Smooth muscle cell (in vitro differentiated cells): ENCODE measurements around the gene GPRC5D. TPM values are rescaled to one million over a fixed set of nuclear protein-coding genes. Genes with fewer than 3 reads are reported as not detected.

ENCODE experiments used
- DNase-seq: peaks from one replicate; lab custom pipeline; 2025; ENCODE audit not compliant: unreplicated experiment; lab: John Stamatoyannopoulos, UW
- H2AFZ ChIP-seq: fragments of 200-600 bp; sonication (generic); 2 replicates; pipeline ENCODE4 v1.6.0; 2016; ENCODE audit warnings: antibody characterized with exemption, low read depth, mild to moderate bottlenecking
- H3F3A ChIP-seq: fragments of 200-600 bp; sonication (generic); 2 replicates; pipeline ENCODE4 v1.6.0; 2017; ENCODE audit warnings: antibody characterized with exemption, low read depth
- H3K27ac ChIP-seq: fragments of 200-600 bp; sonication (generic); 2 replicates; pipeline ENCODE4 v1.5.1; 2016; ENCODE audit warnings: low read depth, mild to moderate bottlenecking
- H3K27me3 ChIP-seq: fragments of 200-600 bp; sonication (generic); 2 replicates; pipeline ENCODE4 v1.6.1; 2016; ENCODE audit warnings: low read depth, mild to moderate bottlenecking
- H3K36me3 ChIP-seq: fragments of 200-600 bp; sonication (generic); 2 replicates; pipeline ENCODE4 v1.5.1; 2016; ENCODE audit warnings: low read depth
- H3K4me1 ChIP-seq: fragments of 200-600 bp; sonication (generic); 2 replicates; pipeline ENCODE4 v1.5.1; 2016; ENCODE audit warnings: low read depth
- H3K4me2 ChIP-seq: fragments of 200-600 bp; sonication (generic); 2 replicates; pipeline ENCODE4 v1.6.0; 2016; ENCODE audit warnings: mild to moderate bottlenecking
- H3K4me3 ChIP-seq: fragments of 200-600 bp; sonication (generic); 2 replicates; pipeline ENCODE4 v1.5.1; 2016; ENCODE audit warnings: mild to moderate bottlenecking
- H3K79me2 ChIP-seq: fragments of 200-600 bp; sonication (generic); 2 replicates; pipeline ENCODE4 v1.6.0; 2016; ENCODE audit warnings: low read depth, mild to moderate bottlenecking
- H3K9ac ChIP-seq: fragments of 200-600 bp; sonication (generic); 2 replicates; pipeline ENCODE4 v1.6.0; 2016; ENCODE audit warnings: low read depth
- H3K9me3 ChIP-seq: fragments of 200-600 bp; sonication (generic); replicated peaks from 2 replicates; pipeline ENCODE4 v1.5.1; 2016; ENCODE audit warnings: low read depth
- H4K20me1 ChIP-seq: fragments of 200-600 bp; sonication (generic); 2 replicates; pipeline ENCODE4 v1.6.0; 2016; ENCODE audit warnings: low read depth
- WGBS: methylation state at CpG from one replicate; pipeline ENCODE4 v1.1.7; 2016; ENCODE audit warnings: low lambda C conversion rate; 5-methylcytosine and 5-hydroxymethylcytosine counted together
- polyA plus RNA-seq: library from polyadenylated mRNA; unstranded; fragments of >200 nt; fragmentation: Nextera tagmentation; extraction: Ambion mirVana; gene quantifications from 2 replicates; pipeline ENCODE4 v1.2.1, GENCODE V29; 2016
- total RNA-seq: library from RNA; depleted of rRNA; stranded (reverse); fragments of >200 nt; gene quantifications from 2 replicates; pipeline ENCODE4 v1.2.3, GENCODE V29; 2014
- TF ChIP-seq, protein P1 (sequence below): fragments of 200-600 bp; sonication (generic); IDR thresholded peaks from 2 replicates; pipeline ENCODE4 v1.5.1; 2017; ENCODE audit warnings: borderline replicate concordance, mild to moderate bottlenecking, antibody characterized with exemption; ENCODE audit not compliant: insufficient read depth, poor library complexity, severe bottlenecking

GPRC5D gene
- total and polyA plus RNA-seq, 2 experiments from 2014 or later = not detected

GRCh38 chr12:12938541-12938940 lies 13.4 kb downstream of the GPRC5D start:
- H3K36me3 ChIP-seq = no peaks in the 10 kb centered on the region
- WGBS = 79% methylated on average over 5 of the region's 5 CpGs

DNA sequence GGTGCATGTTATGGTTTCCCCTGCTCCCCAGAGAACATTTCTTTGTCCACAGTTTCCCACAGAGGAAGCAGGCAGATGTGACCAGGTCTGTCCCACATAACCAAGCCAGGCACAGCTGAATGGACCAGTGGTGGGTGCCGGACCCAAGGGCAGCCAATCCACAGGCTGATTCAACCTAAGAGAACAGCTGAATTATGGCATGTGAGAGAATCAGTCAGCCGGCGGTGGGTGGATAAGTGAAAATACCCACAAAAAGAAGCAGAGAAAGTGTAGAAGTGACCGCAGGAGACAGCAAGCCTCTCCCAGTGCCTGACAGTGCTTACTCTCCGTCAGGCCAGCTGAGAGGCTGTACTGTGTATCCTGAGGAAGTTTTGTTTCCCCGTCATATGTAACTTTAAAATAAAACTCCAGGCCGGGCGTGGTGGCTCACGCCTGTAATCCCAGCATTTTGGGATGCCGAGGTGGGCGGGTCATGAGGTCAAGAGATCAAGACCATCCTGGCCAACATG lies 14.9 kb downstream of the GPRC5D start:
- Histone ChIP-seq H3K9me3 (no peaks in the 10 kb centered on the region), H3K27me3 (no peaks in the 10 kb centered on the region), H3K9ac (no peak overlapping the region), H3K4me3 (no peak overlapping the region), H3K27ac (no peak overlapping the region), H4K20me1 (no peaks in the 10 kb centered on the region), H2AFZ (no peak overlapping the region), H3K79me2 (no peaks in the 10 kb centered on the region), H3F3A (no peaks in the 10 kb centered on the region), H3K4me2 (no peak overlapping the region), H3K4me1 (no peaks in the 10 kb centered on the region), H3K36me3 (no peaks in the 10 kb centered on the region)
- DNase-seq = no peak
- TF ChIP-seq, protein P1, sequence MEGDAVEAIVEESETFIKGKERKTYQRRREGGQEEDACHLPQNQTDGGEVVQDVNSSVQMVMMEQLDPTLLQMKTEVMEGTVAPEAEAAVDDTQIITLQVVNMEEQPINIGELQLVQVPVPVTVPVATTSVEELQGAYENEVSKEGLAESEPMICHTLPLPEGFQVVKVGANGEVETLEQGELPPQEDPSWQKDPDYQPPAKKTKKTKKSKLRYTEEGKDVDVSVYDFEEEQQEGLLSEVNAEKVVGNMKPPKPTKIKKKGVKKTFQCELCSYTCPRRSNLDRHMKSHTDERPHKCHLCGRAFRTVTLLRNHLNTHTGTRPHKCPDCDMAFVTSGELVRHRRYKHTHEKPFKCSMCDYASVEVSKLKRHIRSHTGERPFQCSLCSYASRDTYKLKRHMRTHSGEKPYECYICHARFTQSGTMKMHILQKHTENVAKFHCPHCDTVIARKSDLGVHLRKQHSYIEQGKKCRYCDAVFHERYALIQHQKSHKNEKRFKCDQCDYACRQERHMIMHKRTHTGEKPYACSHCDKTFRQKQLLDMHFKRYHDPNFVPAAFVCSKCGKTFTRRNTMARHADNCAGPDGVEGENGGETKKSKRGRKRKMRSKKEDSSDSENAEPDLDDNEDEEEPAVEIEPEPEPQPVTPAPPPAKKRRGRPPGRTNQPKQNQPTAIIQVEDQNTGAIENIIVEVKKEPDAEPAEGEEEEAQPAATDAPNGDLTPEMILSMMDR = no peak
- 93% methylated on average over 11 of the region's 11 CpGs for WGBS

More at GRCh38 chr12:12938541-12938940, 13.4 kb downstream of the GPRC5D start:
- H3K9ac ChIP-seq = no peak overlapping the region
- H3F3A ChIP-seq = no peaks in the 10 kb centered on the region
- no peaks in the 10 kb centered on the region for H4K20me1 ChIP-seq
- H3K27ac ChIP-seq = peak overlapping the region; percentile 38
- H3K27me3 ChIP-seq = no peaks in the 10 kb centered on the region
- H3K79me2 ChIP-seq = no peaks in the 10 kb centered on the region
- TF ChIP-seq, protein P1 = no peak
- no peak for DNase-seq
- no peak overlapping the region for H3K4me3 ChIP-seq
- no peak overlapping the region for H2AFZ ChIP-seq
- H3K4me1 ChIP-seq = no peaks in the 10 kb centered on the region
- no peak overlapping the region for H3K4me2 ChIP-seq
- H3K9me3 ChIP-seq = no peaks in the 10 kb centered on the region

DNA sequence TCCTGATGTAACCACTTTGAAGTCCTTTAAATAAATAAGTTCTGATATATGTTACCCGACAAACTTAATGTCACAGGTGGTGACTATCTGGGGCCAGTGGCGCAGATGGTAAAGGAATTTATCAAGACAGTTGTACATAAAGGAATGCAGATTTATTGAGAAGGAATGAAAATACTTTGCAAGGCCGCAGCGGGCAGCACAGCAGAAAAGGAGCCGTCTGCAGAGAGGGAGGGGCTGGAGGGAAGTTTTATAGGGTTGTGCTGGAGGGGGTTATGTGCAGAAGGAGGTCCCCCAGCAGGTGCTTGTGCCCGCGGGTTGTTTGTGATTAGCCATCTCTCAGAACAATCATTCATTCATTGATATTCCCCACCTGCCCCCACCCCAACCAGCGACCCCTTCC lies 17.4 kb downstream of the GPRC5D start:
- 73% methylated on average over 8 of the region's 8 CpGs for WGBS
- no peak for DNase-seq
- Histone ChIP-seq H3K4me2 (no peak overlapping the region), H3K9me3 (no peaks in the 10 kb centered on the region), H3K27ac (no peak overlapping the region), H2AFZ (no peak overlapping the region), H3K27me3 (no peaks in the 10 kb centered on the region), H3K4me3 (no peak overlapping the region), H3K36me3 (no peaks in the 10 kb centered on the region), H4K20me1 (no peaks in the 10 kb centered on the region), H3K9ac (no peak overlapping the region), H3K4me1 (no peaks in the 10 kb centered on the region), H3K79me2 (no peaks in the 10 kb centered on the region), H3F3A (no peaks in the 10 kb centered on the region)
- TF ChIP-seq, protein P1 = no peak

- H3K4me2 ChIP-seq = no peak overlapping the region
- no peaks in the 10 kb centered on the region for H3K9me3 ChIP-seq
- no peak overlapping the region for H2AFZ ChIP-seq
- 93% methylated on average over 4 of the region's 4 CpGs for WGBS
- H3K79me2 ChIP-seq = no peaks in the 10 kb centered on the region
- TF ChIP-seq, protein P1 = no peak
- no peak overlapping the region for H3K9ac ChIP-seq
- no peaks in the 10 kb centered on the region for H3K4me1 ChIP-seq
- H3F3A ChIP-seq = no peaks in the 10 kb centered on the region
- H3K27me3 ChIP-seq = no peaks in the 10 kb centered on the region
- no peak overlapping the region for H3K4me3 ChIP-seq
- no peaks in the 10 kb centered on the region for H4K20me1 ChIP-seq
- DNase-seq = no peak
- no peak overlapping the region for H3K27ac ChIP-seq
- no peaks in the 10 kb centered on the region for H3K36me3 ChIP-seq
These were observed 18.2 kb downstream of the GPRC5D start for GRCh38 chr12:12933742-12934141.
